Measurements from ENCODE around the gene ZNF512.
A peak's percentile ranks its signal among the peaks of the same experiment; 100 is the strongest.

The ZNF512 gene

DNA sequence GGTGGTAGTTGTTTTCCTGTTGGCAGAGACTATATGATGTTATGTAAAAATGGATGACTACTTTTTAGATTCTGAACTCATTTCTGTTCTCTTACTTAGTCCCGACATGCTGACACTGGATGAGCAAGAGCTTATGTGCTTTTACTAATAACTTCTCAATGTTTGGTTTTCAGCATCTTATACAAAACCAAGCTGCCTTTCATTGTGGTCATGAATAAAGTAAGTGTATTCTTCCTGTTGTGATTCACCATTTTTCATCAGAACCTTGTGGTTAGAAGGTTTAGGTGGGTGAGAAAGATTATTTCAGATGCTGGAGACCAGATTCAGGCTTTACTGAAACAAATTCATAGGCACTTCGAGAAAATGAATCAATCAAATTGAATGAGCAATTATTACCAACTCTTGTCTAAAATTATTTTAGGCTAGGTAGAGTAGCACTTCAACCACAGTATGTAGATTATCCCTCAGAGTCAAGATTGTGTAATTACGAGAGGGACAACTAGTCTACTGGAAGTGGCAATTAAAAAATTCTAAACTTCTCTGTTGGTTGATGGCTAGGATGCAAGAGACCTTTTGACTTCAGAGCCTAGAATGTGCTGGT lies 55.3 kb downstream of the ZNF512 start:
- DNase-seq = no peak

DNA sequence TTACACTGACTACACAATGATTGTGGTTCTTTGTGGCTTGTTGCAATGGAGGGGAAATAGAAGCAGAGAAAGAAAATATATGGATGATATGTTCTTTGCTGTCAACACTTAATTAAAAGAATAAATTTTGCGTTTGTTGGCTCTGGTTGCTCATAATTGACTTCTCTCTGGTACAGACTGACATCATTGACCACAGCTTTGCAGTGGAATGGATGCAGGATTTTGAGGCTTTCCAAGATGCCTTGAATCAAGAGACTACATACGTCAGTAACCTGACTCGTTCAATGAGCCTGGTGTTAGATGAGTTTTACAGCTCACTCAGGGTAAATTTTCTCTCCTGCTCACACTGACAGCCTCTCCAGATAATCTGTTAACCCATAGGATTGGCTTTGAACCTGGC lies 55.9 kb downstream of the ZNF512 start:
- peak; percentile 50 for DNase-seq

DNA sequence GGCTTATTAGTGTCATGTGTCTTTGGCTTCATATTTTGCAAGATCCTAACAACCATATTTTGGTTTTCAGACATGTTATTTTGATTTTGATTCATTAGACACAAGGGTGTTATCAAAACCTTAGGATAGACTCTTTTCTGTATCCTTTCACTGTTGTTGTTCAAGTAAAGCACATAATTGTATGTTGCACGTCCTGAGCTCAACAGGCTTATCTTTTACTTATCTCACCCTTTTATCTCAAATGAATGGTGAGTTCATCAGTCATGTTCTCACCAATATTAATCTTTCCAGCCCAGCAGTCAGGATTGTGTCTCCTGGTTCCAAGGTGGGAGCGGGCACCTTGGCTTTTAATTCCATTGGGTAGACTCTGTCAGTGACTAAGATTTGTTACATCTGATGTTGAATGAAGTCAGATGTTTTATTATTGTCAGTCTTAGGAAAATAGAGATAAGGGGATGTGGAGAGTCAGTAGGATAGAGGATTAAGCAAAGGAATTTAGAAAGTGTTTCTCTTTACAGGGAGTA lies 57.9 kb downstream of the ZNF512 start:
- DNase-seq = no peak

DNA sequence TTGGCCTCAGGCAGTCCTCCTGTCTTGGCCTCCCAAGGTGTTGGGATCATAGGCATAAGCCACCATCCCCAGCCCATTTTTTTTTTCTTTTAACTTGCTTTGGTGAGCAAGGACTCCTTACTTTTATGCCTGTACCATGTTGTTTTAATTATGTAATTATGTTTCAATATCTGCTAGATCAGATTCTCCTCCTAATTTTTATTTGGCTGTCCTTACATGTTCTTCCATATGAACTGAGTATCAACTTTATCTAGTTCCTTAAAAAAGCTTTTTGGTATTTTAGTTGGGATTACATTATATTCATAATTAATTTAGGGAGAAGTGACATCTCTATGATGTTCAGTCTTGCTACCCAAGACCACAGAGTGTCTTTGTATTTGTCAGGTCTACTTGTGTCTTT lies 62.4 kb downstream of the ZNF512 start:
- DNase-seq = no peak

DNA sequence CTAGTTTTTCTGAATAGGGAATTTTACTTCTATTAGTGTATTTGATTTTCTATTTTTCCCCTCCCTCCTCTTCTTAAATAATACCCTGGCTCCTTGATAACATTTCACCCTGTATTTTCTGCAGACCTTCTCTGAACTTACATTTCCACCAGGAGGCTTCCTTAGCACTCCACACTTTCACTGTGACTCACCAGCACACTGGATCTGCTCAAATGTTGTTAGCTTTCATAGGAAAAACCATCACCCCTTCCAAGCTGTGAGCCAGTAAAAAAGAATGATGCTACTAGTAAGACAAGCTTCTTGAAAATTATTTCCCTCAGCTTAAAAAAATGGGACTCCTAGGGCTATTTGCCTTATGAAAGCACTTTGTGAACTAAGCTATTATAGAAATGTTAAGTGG lies 64.4 kb downstream of the ZNF512 start:
- DNase-seq = no peak

DNA sequence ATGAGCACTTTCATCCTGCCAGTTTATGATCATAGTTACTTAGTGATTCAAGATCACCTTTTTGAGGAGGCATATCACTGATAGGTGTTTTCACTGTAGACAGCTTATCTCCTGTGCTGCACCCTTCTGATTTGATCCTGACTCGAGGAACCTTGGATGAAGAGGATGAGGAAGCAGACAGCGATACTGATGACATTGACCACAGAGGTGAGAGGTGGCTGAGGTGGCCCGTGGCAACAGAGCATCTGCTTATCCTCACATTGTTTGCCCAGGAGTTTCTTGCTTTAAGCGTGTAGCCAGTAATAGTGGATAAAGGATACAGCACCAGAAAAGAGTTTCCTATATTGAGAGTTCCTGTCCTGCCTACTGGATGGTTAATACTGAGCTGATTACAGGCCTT lies 64.9 kb downstream of the ZNF512 start:
- no peak for DNase-seq

DNA sequence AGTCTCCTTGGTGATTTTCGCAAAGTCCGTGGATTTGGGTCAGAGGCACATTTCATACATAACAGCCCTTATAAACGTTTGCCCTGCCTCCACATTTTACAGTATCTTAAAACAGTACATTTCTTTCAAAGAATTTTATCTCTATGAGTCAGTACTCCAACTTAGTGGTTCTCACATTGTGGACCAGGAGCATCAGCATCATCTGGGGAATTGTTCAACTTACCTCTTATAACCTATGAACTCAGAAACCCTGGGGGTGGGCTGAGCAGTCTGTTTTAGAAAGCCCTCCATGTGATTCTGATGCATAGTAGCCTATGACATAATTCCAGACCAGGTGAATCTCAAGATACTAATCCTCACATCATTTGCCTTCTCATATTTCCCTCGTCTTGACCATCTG lies 68.2 kb downstream of the ZNF512 start:
- no peak for DNase-seq

DNA sequence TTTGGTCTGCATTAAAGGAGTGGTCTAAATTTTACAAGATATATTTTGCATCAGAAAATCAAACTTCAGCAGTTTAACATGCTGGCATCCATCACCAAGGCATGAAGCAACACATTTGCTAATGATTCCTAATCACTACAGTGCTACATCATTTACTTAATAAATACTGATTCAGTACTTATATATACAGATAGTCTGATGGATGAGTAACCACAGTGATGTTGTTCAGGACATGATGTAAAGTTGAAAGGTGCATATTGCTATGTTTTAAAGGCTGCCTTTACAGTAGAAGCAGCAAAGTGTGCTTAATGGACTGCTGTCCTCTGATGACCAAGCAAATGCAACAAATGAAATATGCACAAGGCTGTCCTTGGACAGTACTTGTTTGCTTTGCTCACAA lies 69.5 kb downstream of the ZNF512 start:
- no peak for DNase-seq

DNA sequence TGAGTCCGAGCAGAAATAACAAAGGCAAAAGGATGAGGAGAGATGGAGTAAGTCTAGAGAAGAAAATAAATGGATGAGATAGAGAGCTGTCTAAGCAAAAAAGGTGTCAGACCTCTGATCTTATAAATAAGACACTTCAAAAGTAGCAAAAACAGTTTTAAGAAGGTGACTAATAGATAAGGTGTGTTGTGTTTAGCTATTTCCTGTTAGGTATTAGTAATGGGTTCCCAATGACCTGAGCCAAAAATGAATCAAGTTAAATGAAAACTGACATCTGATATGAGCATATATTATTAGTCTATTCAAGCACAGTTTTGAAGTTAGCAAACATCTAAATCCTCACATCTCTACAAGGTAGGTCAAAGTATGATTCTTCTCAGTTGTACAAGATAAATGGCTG lies 69.9 kb downstream of the ZNF512 start:
- no peak for DNase-seq

DNA sequence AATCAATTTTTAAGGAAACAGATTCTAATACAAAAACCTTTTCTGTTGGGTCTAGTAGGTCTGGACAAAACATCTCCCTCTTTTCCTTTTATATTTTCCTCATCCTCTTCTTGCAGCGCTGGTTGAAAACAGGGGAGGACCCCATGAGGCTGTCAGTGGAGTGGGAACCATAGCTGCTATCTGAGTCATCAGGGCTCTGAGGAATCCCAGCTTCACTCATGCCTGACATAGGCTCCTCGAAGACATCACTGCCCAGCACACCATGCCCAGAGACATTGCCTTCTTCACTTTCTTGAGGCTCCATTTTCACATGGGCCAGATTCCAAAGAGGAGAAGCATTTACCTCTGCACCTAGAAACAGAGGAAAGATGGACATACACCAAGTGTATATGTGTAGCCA lies 70.6 kb downstream of the ZNF512 start:
- no peak for DNase-seq

DNA sequence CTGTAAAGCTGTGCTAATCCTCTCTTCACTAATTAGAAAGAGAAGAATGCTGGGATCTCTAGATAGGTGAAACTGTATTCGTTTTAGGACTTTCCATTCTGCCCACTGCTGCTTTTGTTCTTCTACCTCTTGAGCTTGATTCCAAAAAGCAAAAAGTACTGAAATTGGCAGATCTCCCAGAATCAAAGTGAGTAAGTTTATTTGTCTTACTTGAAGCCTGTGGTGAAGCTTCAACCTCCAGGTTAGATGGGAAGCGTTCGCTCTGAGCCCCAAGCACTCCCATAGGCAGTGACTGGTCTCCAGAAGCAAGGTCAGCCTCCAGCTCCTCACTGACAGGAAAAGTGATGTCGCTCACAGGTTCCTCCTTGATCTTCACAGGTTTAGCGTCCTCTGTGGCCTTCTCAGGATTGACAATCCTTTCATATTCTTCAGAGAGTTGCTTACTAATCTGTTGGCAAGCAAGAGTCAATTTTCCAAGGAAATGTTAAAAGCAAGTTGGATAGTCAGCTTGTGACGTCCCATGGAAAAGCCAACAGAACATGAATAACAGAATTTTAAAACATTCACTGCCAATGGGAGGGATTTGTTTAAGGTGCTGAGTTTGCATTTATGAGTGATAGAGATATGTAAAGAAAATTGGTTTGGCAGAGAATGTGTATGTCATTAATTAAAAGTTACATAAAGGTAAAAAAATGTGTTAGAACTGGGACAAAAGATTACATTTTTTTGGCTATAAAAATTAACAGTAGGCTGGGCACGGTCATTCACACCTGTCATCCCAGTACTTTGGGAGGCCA lies 72.5 kb downstream of the ZNF512 start:
- DNase-seq = no peak

DNA sequence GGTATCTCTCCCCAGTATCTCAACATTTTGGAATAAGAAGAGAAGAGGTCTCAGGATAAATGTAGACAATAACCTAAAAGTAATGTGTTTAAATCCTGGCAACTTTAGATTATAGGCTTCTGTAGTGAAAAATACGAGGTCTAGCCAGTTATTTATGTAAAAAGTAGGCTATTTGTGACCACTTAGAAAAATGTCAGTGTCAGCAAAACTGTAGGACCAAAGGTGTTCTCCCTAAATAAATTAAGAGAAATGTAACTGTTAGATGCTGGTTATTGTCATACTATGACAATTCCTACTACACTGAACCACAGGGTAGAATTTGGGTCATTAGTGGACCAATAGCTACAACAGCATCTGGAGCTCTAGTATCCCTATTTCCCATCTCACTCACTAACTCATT lies 78.5 kb downstream of the ZNF512 start:
- no peak for DNase-seq

DNA sequence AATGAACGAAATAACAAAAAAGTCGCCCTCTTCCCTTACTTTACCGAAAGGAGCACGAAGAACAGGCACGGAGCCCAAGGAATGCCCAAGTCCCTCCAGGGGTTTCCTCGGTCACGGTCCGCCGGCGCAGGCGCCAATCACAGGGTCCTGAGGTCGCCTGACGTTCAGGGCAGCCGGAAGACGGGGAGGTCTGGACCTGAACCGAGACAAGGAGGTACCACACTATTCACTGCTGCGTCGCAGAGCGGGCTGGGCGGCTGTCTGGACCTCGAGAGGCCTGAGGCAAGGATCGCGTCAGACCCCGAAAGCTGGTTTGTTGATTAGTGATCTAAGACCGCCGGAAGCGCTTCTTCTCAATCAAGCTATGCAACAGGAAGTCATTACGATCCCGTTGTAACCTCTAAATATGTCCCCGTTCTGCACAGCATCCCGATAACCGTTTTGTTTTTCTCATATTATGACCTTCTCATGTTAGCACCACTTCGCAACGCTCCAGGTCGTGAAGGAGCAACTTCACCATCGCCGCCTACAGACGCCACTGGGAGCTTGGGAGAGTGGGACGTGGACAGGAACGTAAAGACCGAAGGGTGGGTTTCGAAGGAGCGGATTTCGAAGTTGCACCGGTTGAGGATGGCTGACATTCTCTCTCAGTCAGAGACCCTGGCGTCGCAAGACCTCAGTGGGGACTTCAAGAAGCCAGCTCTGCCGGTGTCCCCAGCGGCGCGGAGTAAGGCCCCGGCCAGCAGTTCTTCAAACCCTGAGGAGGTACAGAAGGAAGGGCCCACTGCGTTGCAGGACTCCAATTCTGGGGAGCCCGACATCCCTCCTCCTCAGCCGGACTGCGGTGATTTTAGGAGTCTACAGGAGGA lies 80.7 kb downstream of the ZNF512 start, which contains the start of the genes SLC4A1AP and SUPT7L:
TSS of gene SLC4A1AP (plus strand) at position 605 of the 869 bp plus-strand sequence. CDS start at position 631, 26 bp downstream.
TSS of gene SUPT7L (minus strand) at position 330 of the 869 bp plus-strand sequence. CDS start 1,422 bp downstream, outside the sequence.
- DNase-seq = peak; percentile 71

DNA sequence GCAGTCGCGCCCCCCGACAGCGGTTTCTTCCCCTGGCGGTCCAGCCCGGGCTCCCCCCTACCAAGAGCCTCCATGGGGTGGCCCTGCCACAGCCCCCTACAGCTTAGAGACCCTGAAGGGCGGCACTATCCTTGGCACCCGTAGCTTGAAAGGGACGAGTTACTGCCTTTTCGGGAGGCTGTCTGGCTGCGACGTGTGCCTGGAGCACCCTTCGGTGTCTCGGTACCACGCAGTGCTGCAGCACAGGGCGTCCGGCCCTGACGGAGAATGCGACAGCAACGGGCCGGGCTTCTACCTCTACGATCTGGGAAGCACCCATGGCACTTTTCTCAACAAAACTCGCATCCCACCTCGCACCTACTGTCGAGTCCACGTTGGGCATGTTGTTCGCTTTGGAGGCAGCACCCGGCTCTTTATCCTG lies 81.3 kb downstream of the ZNF512 start:
- DNase-seq = peak; percentile 11

DNA sequence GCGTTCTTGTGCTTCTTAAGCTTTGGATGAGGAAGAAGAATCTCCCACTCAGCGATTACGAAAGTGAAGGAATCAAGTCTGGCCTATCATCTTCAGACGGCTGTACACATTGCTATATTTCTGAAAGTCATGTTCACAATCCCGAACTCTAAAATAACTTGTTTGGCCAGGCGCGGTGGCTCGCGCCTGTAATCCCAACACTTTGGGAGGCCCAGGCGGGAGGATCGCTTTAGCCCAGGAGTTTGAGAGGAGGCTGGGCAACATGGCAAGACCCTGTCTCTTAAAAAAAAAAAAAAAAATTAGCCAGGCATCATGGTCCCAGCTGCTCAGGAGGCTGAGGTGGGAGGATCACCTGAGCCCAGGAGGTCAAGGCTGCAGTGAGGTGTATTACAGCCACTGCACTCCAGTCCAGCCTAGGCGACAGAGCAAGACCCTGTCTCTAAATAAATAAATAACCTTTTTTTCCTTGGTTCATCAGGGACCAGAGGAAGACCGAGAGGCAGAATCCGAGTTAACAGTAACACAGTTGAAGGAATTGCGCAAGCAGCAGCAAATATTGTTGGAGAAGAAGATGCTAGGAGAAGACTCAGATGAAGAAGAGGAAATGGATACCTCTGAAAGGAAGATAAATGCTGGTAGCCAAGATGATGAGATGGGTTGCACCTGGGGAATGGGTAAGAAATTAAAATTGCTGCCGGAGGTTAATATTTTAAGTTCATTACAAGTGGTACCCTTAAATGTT lies 82.0 kb downstream of the ZNF512 start:
- no peak for DNase-seq

DNA sequence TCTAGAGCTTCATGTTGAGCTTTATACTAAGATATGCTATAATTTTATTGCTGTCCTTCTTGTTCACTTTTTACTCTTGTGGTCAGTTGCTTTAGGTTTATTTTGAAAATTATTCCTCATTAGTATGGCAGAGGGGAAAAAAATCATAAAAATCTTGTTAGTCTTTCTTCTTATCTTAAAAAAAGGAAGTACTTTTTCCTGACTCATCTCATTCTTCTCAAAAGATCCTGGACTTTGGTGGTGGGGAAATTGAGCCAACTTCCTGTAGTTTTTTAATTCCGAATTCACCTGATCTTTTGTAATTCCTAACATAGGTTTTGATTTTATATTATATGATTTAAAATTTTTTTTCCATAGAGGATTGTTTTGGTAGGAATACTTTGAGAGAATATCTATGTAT lies 84.6 kb downstream of the ZNF512 start:
- no peak for DNase-seq

DNA sequence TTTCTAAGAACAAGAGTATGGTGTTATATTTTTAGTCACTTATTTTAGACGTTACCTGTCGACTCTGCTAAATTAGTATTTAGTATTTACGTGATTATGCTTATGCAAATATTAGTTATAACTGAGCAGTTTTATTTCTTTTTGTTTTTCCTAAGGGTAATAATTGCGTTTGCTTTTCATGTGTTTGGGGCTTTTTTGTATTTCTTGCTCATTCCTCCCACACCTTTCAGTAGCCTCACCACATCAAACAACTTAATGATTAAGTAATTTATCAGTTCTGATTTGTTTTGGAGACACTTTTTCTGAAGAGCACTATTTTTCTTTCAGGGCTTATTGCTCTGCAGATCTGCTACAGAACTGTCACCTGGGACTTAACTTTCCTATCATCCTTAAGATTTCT lies 88.4 kb downstream of the ZNF512 start:
- DNase-seq = no peak

All from stimulated activated CD4-positive, alpha-beta T cell treated with anti-CD3 and anti-CD28 coated beads, Interleukin-1b, Interleukin-23, amount 100 ng/mL, for 48 hours (primary cell).